Vagina (tissue), 2 donors: ENCODE data around the gene SLC28A3. TPM values are rescaled to one million over a fixed set of nuclear protein-coding genes. Genes with fewer than 3 reads are reported as not detected.

ENCODE experiments used
- DNase-seq, 2 donors: peaks; one replicate each; pipeline ENCODE4 v3.0.0-alpha.2; 2017; ENCODE audit errors: extremely low spot score in 2 of 2
- H3K27ac ChIP-seq: fragments of 200-600 bp; sonication (generic); one replicate; pipeline ENCODE4 v1.5.1; 2019
- H3K27me3 ChIP-seq: fragments of 200-600 bp; sonication (generic); one replicate; pipeline ENCODE4 v1.5.1; 2019
- H3K36me3 ChIP-seq, 2 donors: fragments of 200-600 bp; sonication (generic); one replicate each; pipeline ENCODE4 v1.5.1; 2017 to 2019
- H3K4me1 ChIP-seq: fragments of 200-600 bp; sonication (generic); one replicate; pipeline ENCODE4 v1.5.1; 2019
- H3K4me3 ChIP-seq, 2 donors: fragments of 200-600 bp; sonication (generic); 1 replicate in 1 of 2; 2 replicates in 1 of 2; pipeline ENCODE4 v1.5.1; 2016 to 2019
- H3K9me3 ChIP-seq: fragments of 200-600 bp; sonication (generic); one replicate; pipeline ENCODE4 v1.5.1; 2019
- POLR2A ChIP-seq, 2 donors: fragments of 450-650 bp; IDR thresholded peaks; one replicate each; pipeline ENCODE4 v1.6.1; 2017; ENCODE audit warnings: antibody characterized with exemption in 2 of 2, mild to moderate bottlenecking in 2 of 2, moderate library complexity in 2 of 2
- POLR2AphosphoS5 ChIP-seq, 2 donors: sonication (generic); formaldehyde crosslinking; IDR thresholded peaks; one replicate each; pipeline ENCODE4 v1.9.0; 2017; ENCODE audit warnings: antibody characterized with exemption in 2 of 2, mild to moderate bottlenecking in 2 of 2, low read depth in 1 of 2; ENCODE audit not compliant: insufficient read depth in 1 of 2
- intact Hi-C: fragments of 100-400 bp; cut with DNase I; formaldehyde crosslinking; loops from one replicate; pipeline ENCODE4 v1.15.1; 2023
- total RNA-seq: library from RNA; depleted of rRNA; stranded (reverse); fragments of >200 nt; gene quantifications from one replicate; pipeline ENCODE4 v1.2.3, GENCODE V29; 2016
- TF ChIP-seq, protein P1 (sequence below), 3 experiments: fragments of 450-650 bp in 2 of 3; fragments of 200-600 bp in 1 of 3; sonication (generic) in 1 of 3; IDR thresholded peaks; one replicate each; pipeline ENCODE4 v1.5.1; 2017 to 2019; ENCODE audit warnings: antibody characterized with exemption in 3 of 3, mild to moderate bottlenecking in 2 of 3, moderate library complexity in 2 of 3

Gene SLC28A3
- total RNA-seq, 1 donor from 2014 or later = 10.3 TPM

DNA sequence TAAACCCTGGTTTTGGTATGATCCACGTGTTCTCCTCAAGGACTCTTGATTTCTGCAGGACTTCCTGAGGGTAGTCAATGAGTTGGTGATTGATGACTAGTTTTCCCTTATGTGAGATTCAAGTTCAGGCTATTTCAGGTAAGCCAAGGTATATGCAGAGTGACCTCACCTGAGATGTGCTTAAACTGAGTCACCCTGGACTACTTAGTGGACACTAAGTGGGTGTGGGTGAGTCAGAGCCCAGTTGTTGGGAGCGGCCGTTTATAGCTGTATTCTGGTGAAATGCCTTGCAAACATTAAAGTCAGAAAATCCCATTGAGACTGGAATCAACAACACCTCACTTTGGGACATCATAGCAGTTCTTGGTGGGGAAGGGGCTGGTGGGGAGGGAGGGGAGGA, 62.9 kb downstream of the SLC28A3 start:
- H3K36me3 ChIP-seq = no peaks in the 10 kb centered on the region
- no peak for DNase-seq
- H3K4me1 ChIP-seq = no peaks in the 10 kb centered on the region
- no peak overlapping the region for H3K4me3 ChIP-seq
- no peak overlapping the region for H3K27ac ChIP-seq
- no peaks in the 10 kb centered on the region for H3K9me3 ChIP-seq
- intact Hi-C loops = no loop called here
- TF ChIP-seq, protein P1, sequence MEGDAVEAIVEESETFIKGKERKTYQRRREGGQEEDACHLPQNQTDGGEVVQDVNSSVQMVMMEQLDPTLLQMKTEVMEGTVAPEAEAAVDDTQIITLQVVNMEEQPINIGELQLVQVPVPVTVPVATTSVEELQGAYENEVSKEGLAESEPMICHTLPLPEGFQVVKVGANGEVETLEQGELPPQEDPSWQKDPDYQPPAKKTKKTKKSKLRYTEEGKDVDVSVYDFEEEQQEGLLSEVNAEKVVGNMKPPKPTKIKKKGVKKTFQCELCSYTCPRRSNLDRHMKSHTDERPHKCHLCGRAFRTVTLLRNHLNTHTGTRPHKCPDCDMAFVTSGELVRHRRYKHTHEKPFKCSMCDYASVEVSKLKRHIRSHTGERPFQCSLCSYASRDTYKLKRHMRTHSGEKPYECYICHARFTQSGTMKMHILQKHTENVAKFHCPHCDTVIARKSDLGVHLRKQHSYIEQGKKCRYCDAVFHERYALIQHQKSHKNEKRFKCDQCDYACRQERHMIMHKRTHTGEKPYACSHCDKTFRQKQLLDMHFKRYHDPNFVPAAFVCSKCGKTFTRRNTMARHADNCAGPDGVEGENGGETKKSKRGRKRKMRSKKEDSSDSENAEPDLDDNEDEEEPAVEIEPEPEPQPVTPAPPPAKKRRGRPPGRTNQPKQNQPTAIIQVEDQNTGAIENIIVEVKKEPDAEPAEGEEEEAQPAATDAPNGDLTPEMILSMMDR (IDR thresholded peaks at IDR 0.05) = no peak
- TF ChIP-seq POLR2A (IDR thresholded peaks at IDR 0.05) (no peak), POLR2AphosphoS5 (IDR thresholded peaks at IDR 0.05; ENCODE audit: insufficient read depth in 1 of 2, low read depth in 1 of 2) (no peak)
- H3K27me3 ChIP-seq = no peaks in the 10 kb centered on the region

DNA sequence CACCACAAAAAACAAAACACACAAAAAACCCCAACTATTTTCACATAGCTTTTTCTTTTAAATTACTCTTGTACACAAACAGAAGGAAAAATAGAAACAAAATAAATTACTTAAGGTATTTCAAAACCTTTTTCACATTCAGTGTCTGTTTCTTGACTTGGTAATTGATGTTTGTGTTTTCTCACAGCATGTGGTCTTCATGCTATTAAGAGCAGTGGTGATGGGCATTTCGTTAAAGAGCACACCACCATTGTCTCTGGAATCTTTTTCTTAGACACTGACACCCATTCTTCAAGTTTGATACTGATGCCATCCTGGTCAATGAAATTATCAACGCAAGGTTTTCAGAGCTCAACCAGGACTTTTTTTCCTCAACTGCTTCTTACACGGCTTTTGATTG, 63.8 kb downstream of the SLC28A3 start:
- Histone ChIP-seq H3K27me3 (no peaks in the 10 kb centered on the region), H3K4me1 (no peaks in the 10 kb centered on the region), H3K4me3 (no peak overlapping the region), H3K9me3 (no peaks in the 10 kb centered on the region), H3K36me3 (no peaks in the 10 kb centered on the region), H3K27ac (no peak overlapping the region)
- intact Hi-C loops = no loop called here
- TF ChIP-seq POLR2AphosphoS5 (IDR thresholded peaks at IDR 0.05; ENCODE audit: insufficient read depth in 1 of 2, low read depth in 1 of 2) = no peak
- no peak for TF ChIP-seq POLR2A (IDR thresholded peaks at IDR 0.05)
- TF ChIP-seq, protein P1 (IDR thresholded peaks at IDR 0.05) = no peak
- DNase-seq = no peak

DNA sequence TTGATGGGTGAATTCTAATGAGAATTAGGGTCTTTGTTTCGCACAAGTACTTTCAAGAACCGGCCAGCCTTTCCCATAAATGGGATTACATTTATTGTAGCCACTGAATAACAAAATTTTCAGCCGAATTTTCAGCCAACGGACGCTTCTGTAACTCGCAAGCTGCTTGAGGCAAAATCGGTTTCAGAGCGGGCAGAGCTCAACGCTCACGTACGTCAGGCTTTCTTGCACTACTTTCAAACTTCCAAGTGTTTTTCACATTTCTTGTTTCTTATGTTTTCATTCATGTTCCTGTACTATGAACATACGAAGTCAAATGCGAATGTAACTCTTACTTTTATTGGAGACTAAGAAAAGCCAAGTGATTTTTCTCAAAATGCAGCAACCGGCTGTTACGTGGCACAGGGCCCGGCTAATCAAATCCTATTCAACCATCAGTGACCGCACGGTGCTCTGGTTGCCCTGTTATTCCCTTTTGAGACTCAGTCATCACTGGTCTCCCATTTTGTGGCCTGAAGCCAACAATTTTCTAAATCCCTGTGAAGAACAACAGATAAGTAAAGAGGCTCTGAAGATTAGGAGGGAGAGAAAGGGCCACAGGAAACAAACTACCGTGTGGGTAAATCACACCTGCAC, 68.5 kb downstream of the SLC28A3 start:
- Histone ChIP-seq H3K27me3 (no peaks in the 10 kb centered on the region), H3K4me3 (peak overlapping the region; percentile 17 to 33), H3K36me3 (no peaks in the 10 kb centered on the region), H3K9me3 (no peaks in the 10 kb centered on the region), H3K27ac (no peak overlapping the region), H3K4me1 (no peaks in the 10 kb centered on the region)
- intact Hi-C loops = no loop called here
- no peak for DNase-seq
- TF ChIP-seq POLR2AphosphoS5 (IDR thresholded peaks at IDR 0.05; ENCODE audit: insufficient read depth in 1 of 2, low read depth in 1 of 2) (no peak), POLR2A (IDR thresholded peaks at IDR 0.05) (no peak)
- TF ChIP-seq, protein P1 (IDR thresholded peaks at IDR 0.05) = no peak

DNA sequence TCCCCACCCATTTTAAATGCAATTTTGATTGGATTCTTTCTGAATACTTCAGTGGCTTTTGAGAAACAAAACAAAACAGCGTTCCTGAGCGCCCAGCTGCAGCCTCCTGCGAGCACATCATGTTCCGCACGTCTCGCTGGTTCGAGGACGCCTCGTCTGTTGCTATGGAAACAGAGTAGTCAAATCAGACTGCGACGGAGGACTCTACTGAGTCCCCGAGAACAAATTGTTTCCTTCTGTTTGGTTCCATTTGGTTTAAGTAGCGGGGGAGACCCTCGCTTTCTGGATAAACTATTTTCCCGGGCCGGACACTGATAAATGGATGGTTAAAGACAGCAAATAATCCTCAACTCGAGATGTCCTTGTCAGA, 69.0 kb downstream of the SLC28A3 start:
- Histone ChIP-seq H3K4me1 (no peaks in the 10 kb centered on the region), H3K36me3 (no peaks in the 10 kb centered on the region), H3K27me3 (no peaks in the 10 kb centered on the region), H3K27ac (no peak overlapping the region), H3K9me3 (no peaks in the 10 kb centered on the region), H3K4me3 (peak overlapping the region; percentile 17 to 33)
- DNase-seq = no peak
- TF ChIP-seq POLR2AphosphoS5 (IDR thresholded peaks at IDR 0.05; ENCODE audit: insufficient read depth in 1 of 2, low read depth in 1 of 2) (no peak), POLR2A (IDR thresholded peaks at IDR 0.05) (no peak)
- TF ChIP-seq, protein P1 (IDR thresholded peaks at IDR 0.05) = no peak
- intact Hi-C loops = no loop called here

DNA sequence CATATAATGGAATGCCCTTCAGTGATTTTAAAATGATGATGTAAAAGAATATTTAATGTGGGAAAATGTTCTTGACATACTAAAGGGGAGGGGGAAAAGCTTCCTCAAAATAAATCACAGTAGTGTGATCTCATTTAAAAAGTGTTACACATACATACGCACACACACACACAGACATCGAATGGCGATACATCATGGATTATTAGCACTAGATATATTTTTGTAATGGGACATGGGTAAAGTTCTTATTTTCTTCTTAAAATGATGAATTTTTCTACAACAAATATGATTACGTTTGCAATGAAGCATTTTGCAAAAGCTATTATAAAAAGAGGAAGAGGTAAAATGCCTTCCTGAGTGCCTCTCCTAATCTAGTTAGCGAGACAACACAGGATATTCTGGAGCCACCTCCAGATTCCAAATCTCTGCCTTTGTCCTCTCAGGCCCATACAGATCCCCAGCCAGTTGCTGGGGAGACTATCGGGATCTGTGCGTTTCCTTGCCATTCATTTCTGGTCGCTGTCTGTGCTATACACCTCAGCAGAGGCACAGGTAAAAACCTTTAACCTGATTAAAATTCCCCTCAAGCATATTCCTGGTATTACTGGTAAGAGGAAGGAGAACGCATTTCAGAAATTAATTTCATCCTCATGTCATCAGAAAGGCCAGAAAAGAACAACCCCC, 69.6 kb downstream of the SLC28A3 start:
- TF ChIP-seq POLR2A (IDR thresholded peaks at IDR 0.05) (no peak), POLR2AphosphoS5 (IDR thresholded peaks at IDR 0.05; ENCODE audit: insufficient read depth in 1 of 2, low read depth in 1 of 2) (no peak)
- TF ChIP-seq, protein P1 (IDR thresholded peaks at IDR 0.05) = no peak
- H3K36me3 ChIP-seq = no peaks in the 10 kb centered on the region
- H3K4me3 ChIP-seq = peak overlapping the region; percentile 17 to 33
- H3K27me3 ChIP-seq = no peaks in the 10 kb centered on the region
- H3K4me1 ChIP-seq = no peaks in the 10 kb centered on the region
- intact Hi-C loops = no loop called here
- no peak for DNase-seq
- H3K27ac ChIP-seq = no peak overlapping the region
- no peaks in the 10 kb centered on the region for H3K9me3 ChIP-seq
